T-helper 2 cell treated with Interferon-gamma antibody and Interleukin-4, amounts not matched to agents 100 ng/mL and 5 ng/mL, for 36 hours (primary cell): Measurements from ENCODE around the gene SLC19A1. TPM values are rescaled to one million over a fixed set of nuclear protein-coding genes. Genes with fewer than 3 reads are reported as not detected.
"Not testable (repeated sequence)": the region's sequence is repeated elsewhere in the genome, so short reads cannot be mapped to it uniquely, and the experiment has no call there.

ENCODE experiments used
- intact Hi-C: fragments of 100-400 bp; cut with micrococcal nuclease; formaldehyde crosslinking; loops from one replicate; pipeline ENCODE4 v1.15.1; 2023
- total RNA-seq: library from RNA; stranded (reverse); gene quantifications from 2 replicates; pipeline ENCODE4 v1.2.3, GENCODE V29; 2022

SLC19A1 gene
- total RNA-seq, 1 donor from 2014 or later = 54.1 TPM

DNA sequence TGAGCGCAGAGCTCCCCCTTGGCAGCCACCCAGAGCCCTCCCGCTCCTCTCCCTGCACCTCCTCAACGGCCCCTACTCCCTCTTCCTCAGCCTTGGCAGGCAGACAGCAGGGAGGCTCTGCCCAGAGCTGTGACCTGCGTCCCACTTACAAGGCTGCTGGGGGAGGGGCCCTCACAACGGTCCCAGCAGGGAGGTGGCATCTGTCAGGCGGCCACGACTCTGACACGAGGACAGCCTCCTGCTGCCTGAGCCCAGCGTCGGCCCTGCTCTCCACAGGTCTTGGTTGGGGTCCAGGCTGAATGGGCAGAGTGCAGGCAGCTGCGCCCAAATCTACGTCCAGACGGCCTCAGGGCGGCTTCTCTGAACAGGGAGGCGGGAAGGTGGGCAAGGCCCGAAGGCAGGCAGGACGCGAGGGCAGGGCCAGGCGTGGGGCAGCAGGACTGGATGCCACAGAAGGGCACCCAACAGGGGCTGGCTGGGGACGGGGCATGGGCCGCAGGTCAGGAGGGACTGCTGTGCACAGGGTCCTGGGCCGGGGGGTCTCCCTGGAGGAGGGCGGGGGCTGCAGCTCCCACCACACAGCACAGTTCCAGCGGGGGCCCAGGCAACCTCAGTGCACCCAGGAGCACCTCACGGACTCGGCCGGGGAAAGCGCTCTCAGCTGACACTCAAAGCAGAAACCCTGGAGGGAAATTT is 7.5 kb downstream of the SLC19A1 start:
- intact Hi-C loops = no loop called here

DNA sequence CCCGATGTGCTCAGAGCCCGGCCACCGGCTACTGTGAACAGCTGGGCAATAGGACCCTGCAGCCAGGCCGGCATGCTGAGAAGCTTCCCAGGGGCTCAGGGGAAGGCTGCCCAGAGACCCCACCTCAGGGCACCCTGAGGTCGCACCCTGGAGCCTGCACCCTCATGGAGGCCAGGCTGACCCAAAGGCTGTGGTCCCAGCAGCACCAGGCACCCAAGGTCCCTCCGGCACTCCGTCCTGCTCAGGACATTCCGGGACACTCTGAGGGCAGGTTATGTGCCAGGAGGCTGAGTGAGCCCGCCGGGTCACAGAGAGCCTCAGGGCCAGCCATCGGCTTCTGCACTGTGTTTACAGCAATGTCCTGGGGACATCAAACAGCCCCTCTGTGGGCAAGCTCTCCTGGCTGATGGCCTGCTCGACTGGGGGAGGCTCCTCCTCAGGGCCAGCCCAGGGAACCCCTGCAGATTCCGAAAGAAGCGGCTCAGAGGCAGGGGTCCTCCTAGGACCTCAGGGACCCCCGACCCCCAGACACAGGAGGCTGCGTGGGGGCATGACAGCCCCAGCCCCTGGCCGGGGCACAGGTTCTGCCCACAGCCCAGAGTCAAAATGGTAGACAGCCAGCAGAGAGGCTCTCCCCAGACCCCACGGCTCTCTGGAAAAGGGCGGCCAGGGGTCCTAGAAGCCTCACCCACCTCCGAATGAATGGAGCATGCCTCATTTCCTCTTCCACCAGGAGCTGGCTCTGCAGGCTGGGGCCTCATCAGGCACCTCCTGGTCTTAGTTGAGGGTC is 8.2 kb downstream of the SLC19A1 start:
- intact Hi-C loops = no loop called here

DNA sequence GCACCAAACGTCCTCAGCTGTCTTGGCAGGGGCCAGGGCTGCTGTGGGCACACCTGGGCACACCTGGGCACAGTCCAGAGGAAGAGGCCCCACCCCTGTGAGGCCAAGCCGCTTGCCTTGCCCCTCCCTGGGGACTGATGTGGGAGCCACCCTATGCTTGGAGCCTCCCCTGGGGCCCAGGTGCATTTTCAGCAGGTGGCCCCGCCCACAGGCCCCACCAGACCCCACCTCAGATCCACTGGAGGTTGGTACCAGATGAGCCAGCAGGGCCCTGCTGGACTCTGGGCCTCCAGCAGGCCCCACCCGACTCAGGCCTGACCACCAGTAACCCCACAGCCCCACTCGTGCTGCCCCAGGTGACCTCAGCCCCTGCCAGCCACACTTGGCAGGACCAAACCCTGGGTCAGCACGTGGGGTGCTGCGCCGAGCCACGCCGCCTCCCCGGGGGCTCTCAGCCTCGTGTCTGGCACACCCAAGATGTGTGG is 8.8 kb downstream of the SLC19A1 start:
- intact Hi-C loops = no loop called here

DNA sequence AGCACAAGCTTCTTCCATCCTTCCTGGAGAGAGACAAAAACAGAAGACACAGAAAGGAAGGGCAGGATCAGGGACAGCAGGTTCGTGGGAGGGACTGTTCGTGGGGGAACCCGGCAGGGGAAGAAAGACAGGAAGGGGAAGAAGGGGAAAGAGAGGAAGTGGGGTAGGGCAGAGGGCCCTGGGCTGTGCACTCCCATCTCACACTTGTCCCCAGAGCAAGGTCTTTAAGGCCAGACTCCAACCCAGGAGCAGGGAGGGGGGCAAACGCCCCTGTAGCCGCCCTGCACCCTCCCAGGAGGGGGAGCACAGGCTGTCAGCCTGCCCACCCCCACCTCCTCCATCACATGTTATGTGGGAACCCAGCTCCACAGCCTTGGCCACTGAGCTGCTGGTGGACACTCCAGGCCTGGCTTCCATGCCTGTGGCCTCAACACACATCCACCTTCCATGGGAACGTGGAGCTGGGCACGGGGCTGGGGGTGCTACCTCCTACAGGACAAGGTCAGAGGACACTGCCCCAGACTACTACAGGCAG is 9.3 kb downstream of the SLC19A1 start:
- intact Hi-C loops = no loop called here

DNA sequence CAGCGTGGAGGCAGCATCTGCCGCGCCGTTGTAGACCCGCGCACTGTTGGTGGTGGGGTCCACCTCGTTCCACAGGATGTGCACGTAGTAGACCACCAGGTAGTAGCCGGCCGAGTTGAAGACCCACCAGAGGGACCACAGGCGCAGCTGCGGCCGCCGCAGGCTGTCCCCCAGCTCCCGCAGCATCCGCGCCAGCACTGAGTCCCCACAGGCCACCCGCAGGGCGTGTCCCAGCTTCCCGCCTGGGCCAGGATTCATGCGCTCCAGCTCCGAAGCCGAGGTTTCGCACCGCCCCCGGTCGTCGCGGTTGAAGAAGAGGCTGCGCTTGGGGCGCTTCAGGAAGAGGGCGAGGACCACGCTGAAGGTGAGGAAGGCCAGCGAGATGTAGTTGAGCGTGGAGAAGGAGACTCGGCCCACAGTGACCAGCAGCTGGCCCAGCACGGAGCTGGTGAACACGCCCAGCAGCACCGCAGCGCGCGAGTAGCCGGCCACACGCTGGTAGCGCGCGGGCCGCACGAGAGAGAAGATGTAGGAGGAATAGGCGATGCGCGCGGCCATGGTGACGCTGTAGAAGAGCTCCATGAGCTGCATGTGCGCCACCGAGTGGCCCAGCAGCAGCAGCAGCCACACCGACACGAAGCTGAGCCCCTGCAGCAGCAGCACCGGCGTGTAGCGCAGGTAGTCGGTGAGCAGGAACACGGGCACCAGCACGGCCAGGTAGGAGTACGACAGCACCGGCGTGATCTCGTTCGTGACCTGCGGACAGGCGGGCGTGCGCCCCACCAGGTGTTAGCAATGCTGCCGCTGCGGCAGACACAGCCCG is 10.6 kb downstream of the SLC19A1 start:
- intact Hi-C loops = no loop called here

DNA sequence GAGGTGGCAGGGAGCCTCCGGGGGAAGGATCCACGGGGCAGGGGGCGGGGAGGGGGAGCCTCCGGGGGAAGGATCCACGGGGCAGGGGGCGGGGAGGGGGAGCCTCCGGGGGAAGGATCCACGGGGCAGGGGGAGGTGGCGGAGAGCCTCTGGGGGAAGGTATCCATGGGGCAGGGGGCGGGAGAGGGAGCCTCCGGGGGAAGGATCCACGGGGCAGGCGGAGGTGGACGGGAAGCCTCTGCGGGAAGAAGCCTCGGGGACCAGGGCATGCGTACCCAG is 11.2 kb downstream of the SLC19A1 start:
- intact Hi-C loops = not testable (repeated sequence)

DNA sequence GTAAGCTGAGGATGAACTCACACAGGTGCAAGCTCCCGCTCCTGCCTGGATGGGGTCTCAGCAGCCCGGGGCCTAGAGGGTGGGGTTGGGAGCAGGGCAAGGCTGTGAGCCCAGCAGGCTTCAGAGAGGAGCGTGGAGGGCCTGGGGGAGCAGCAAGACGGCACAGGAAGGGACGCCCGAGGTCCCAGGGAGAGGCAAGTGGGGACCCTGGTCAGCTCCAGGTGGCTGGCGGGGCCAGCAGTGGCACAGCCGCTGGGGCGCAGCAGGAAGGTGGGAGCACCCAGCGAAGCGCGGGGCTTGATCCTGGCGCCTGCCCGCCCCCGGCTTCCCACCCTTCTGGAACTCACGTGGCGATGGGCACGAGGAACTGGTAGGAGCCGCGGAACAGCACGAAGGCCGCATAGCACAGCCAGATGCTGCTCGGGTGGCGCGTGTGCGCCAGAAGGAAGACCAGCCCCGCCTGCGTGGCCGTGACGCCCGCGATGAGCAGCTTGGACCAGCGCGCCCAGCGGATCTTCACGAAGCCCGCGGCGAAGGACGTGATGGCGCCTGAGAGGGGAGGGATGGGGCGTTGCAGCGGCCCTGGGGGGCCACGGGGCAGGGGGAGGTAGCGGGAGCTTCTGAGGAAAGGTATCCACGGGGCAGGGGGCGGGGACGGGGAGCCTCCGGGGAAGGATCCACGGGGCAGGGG is 11.7 kb downstream of the SLC19A1 start:
- intact Hi-C loops = no loop called here

DNA sequence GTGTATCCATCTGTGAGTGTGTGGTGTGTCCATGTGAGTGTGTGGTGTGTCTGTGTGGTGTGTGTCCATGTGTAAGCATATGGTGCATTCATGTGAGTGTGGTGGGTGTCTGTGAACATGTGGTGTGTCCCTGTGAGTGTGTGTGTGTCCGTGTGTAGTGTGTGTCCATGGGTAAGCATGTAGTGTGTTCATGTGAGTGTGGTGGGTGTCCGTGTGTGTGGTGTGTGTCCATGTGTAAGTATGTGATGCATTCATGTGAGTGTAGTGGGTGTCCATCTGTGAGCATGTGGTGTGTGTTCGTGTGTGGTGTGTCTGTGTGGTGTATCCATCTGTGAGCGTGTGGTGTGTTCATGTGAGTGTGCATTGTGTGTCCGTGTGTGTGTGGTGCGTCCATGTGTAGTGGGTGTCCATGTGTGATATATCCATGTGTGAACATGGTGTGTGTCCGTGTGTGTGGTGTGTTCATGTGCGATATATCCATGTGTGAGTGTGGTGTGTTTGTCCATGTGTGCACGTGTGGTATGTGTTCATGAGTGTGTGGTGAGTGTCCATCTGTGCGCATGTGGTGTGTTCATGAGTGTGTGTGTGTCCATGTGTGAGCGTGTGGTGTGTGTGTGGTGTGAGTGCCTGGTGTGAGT is 12.3 kb downstream of the SLC19A1 start:
- intact Hi-C loops = no loop called here

DNA sequence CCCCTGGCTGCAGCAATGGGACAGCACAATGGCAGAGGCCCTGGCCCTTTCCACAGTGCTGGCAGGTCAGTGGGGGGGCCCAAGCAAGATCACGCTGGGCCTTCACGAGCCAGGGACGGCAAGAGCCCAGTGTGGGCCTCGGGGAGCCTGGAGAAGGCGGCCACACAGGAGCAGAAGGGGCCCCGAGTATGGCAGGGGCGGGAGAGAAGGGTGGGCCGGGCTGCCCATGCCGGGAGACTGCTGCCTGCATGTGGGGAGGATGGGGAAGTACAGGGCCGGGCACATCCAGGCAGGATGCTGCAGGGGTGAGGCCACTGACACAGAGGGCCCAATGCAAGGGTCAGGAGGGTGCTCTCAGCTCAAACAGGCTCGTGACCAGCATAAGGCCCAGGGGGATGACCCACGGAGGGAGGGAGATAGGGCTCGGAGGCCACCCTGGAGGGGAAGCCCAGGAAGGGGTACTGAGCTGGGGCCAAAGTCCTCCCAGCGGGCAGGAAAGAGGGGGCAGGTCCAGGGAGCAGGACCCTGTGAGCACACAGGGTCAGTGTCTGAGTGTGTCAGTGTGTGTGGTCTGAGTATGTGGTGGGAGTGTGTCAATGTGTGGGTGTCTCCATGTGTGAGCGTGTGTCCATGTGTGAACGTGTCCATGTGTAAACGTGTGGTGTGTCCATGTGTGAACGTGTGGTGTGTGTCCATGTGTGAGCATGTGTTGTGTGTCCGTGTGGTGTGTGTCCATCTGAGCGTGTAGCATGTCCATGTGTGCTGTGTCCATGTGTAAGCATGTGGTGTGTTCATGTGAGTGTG is 13.1 kb downstream of the SLC19A1 start:
- intact Hi-C loops = no loop called here

DNA sequence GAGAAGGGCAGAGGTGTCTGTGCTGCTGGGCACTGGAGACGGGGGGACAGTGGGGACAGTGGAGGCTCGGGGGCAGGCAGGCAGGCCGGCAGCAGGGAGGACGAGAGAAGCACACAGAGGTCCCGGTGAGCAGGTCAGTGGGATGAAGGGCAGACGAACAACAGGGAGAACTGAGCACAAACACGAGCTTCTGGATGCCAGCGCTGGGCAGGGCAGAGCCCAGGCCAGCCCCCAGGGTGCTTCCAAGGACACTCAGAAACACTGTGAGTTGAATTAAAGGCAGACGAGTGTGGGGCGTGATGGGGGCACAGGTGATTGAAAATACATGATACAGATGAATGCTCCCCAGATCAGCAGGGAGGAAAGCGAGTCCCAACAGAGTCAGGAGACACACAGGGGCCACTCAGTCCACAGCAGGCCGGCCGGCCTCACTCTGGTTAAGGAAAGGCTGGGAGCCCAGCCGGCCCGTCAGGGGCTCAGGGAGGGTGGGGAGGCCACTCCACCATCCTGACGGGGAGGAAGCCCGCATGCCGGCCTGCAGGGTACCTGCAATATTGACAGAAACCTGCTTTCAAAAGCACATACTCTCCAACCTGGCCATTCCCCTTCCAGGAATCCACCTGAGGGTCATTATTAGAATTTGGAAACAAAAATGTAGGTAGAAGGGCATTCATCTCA is 14.1 kb downstream of the SLC19A1 start:
- intact Hi-C loops = no loop called here

DNA sequence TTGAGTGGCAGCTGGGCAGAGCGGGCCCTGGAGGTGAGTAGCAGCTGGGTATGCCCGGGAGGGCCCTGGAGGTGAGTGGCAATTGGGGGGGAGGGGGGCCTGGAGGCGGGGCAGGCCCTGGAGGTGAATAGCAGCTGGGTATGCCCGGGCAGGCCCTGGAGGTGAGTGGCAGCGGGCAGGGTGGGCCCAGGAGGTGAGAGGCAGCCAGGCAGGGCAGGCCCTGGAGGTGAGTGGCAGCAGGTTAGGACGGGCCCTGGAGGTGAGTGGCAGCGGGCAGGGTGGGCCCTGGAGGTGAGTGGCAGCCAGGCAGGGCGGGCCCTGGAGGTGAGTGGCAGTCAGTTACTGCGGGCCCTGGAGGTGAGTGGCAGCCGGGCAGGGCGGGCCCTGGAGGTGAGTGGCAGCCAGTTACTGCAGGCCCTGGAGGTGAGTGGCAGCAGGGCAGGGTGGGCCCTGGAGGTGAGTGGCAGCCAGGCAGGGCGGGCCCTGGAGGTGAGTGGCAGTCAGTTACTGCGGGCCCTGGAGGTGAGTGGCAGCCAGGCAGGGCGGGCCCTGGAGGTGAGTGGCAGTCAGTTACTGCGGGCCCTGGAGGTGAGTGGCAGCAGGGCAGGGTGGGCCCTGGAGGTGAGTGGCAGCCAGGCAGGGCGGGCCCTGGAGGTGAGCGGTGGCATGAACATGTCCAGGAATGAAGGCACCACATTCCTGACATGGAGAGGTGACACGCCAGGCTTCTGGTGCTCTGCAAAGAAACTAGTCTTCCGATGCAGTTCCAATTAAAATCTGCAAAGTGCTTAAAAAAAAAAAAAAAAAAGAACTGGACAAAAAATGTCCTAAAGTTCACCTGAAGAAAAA is 14.9 kb downstream of the SLC19A1 start:
- intact Hi-C loops = not testable (repeated sequence)

DNA sequence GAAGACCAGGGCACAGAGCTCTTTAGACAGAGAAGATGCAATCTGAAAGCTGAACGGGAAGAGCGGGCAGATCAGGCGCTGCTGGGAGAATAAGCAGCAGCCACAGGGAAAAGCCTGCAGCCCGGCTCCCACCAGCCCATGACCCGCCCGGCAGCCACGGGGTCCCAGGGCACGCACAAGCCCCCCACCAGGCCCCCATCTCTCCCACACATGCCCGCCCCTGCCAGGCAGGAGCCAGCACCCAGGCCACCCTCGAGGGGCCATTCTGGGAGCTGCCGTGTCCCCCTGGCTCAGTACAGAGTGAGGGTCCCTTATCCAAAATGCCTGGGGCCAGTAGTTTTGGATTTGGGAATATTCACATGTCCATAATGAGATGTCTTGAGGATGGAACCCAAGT is 16.3 kb downstream of the SLC19A1 start:
- intact Hi-C loops = no loop called here

DNA sequence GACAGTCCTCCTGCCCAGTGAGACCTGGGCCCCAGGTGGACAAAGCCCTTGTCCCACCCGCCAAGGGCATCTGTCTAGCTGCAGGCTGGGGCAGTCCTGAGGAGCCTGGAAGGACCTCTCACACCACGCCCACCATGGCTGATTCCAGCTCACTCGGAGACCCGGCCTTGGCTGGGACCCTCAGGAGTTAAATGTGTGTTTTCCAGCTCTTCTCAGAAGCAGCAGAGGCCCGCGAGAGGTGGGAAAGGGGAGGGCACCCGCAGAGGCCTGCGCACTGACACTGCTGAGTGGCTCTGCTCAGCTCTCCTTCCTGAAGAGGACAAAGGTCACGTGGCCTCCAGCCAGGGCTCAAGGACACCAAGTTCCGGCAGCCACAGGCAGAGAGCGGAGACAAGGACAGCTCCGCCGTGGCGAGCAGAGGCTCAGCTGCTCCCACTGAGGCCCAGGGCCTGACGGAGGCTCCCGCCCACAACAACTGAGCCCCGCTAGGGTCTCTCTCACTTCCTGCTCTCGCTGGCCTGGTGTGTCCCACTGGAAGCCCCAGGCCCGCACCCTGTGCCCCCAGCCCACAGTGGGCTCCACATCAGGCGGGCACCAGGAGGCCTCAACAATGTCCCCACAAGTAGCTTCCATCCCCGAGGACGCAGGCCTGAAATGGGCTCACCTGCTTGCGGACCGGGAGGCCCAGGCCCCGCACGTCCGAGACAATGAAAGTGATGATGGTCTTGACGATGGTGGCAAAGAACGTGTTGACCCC is 16.9 kb downstream of the SLC19A1 start:
- intact Hi-C loops = no loop called here

DNA sequence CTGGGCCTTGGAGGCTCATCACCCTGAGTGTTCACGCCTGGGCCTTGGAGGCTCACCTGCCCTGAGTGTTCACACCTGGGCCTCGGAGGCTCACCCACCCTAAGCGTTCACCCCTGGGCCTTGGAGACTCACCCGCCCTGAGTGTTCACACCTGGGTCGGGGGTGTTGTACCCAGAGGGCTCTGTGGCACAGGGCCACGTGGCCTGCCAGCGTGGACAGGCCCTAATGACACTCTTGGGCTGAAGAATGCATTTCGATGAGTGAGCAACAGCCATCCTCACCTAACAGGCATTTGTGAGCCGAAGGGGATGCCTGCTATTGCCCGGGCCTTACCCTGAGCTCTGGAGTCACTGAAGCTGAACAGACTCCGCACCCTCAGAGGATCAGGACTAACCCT is 17.5 kb downstream of the SLC19A1 start:
- intact Hi-C loops = no loop called here

DNA sequence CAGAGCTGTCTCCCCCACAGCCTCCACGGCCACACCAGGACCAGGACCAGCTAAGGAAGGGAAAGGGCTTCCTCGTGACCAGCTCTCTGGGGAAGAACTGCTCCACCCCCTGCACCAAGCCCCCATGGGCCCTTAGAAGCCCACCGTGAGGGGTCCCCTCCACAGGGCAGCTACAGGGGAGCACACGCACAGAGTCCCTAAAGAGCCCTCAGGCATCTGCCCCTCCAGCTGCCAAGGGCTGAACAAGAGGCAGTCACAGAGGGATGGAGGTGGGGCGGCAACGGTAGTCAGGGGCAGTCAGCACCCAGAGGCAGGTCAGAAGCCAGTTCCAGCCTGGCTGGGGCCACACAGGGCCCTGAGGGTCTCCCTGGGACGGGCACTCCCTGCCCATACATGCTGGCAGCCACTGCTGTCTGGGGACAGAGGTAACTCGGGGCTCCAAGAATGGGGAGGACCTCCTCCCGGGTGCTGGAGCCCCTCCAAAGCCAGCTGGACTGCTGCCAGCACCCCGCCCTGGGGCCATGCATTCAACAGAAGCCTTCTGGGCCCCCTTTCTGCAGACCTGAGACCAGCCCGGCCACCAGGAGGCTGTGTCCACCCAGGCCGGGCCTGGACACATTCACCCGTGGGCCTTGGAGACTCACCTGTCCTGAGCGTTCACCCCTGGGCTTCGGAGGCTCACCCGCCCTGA is 18.7 kb downstream of the SLC19A1 start:
- intact Hi-C loops = no loop called here

DNA sequence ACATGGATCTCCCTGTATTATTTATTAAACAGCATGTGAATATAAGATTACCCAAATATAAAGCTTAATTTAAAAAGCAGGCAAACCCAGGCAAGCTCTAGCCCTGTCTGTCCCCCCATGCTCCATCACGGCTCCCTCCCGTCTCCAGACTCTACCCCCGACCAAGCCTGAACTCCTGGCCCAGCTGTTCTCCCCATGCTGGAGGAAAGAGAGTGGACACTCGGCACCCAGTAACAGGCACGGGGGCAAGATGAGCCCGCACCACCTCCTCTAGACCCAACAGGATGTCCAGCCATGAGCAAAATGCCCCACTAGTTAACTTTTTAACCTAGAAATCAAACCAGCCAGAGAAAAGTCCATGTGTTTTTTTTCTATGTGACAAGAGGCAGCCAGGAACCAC is 19.3 kb downstream of the SLC19A1 start:
- intact Hi-C loops = no loop called here

DNA sequence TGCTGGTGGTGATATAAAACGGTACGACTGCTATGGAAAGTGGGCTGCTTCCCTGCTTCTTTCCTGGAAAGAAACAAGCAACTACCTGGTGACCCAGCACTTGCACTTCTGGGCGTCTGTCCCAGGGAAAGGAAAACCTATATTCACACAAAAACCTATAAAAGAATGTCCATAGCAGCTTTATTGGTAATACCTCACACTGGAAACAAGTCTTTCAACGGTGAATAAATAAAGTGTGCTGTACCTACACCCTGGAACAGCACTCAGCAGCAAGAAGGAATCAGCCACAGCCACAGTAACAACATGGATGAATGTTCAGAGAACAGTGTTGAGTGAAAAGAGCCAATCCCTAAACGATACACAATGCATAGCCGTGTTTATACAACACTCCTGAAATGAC is 19.9 kb downstream of the SLC19A1 start:
- intact Hi-C loops = no loop called here
